Stimulated activated naive CD8-positive, alpha-beta T cell treated with anti-CD3 and anti-CD28 coated beads, Interleukin-15, amount 100 ng/mL, for 72 hours (primary cell): Measurements from ENCODE around the gene PGA5.
"Not testable (repeated sequence)": the region's sequence is repeated elsewhere in the genome, so short reads cannot be mapped to it uniquely, and the experiment has no call there.

Source experiments
- ATAC-seq: fragments of 150-1000 bp; cut with Tn5 transposase; 2 replicates; pipeline ENCODE4 v1.10.0; 2021; ENCODE audit warnings: mild to moderate bottlenecking, moderate library complexity
- DNase-seq, 2 donors: peaks; one replicate each; pipeline ENCODE4 v3.0.0; 2021 to 2022
- H3K27ac Mint-ChIP-seq, 2 donors: one replicate each; pipeline ENCODE4 v1.8.0; 2022; ENCODE audit warnings: mild to moderate bottlenecking in 2 of 2, mixed read lengths in 2 of 2, moderate library complexity in 2 of 2
- H3K27me3 Mint-ChIP-seq: one replicate; pipeline ENCODE4 v1.8.0; 2022; ENCODE audit warnings: mixed read lengths
- H3K4me1 Mint-ChIP-seq: one replicate; pipeline ENCODE4 v1.8.0; 2022; ENCODE audit warnings: mild to moderate bottlenecking, mixed read lengths
- H3K4me3 Mint-ChIP-seq, 2 donors: one replicate each; pipeline ENCODE4 v1.8.0; 2022; ENCODE audit warnings: mild to moderate bottlenecking in 2 of 2, mixed read lengths in 2 of 2, moderate library complexity in 1 of 2
- H3K9me3 Mint-ChIP-seq, 2 donors: one replicate each; pipeline ENCODE4 v1.8.0; 2022; ENCODE audit warnings: mixed read lengths in 2 of 2

PGA5 gene

DNA sequence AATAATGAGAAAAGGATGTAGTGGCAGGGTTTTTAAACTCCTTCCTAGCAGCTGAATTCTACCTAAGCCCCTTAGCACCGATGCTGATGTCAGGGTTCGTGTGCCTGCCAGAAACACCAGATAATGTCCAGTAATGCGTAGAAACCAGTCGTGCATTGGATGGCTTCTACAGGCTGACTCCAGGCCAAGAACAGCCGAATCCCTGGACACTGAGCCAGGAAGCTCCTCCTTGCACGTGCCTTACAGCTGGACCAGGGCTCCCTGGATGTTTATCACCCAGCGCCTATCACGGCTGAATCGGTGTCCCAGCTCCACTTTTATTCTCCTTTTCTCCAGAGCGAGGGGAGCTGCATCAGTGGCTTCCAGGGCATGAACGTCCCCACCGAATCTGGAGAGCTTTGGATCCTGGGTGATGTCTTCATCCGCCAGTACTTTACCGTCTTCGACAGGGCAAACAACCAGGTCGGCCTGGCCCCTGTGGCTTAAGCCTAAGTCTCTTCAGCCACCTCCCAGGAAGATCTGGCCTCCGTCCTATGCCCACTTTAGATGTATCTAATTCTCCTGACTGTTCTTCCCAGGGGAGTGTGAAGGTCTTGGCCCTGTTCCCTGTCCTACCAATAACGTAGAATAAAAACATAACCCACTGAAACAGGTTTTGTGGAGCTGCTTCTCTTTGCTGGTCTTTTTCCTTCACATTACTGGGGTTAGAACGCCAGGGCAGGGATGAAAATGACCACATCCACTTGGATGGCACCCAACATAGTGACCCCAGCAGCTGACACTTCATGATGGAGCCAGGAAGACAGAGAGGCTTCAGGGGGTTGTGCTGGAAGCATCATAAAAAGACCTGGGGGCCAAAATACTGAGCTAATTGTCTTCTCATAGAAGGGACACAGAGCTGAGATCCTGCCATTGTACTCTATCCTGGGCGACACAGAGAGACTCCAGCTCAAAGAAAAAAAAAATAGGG lies 10.1 kb downstream of the PGA5 start:
- H3K27ac Mint-ChIP-seq, H3K4me1 Mint-ChIP-seq, ATAC-seq, H3K27me3 Mint-ChIP-seq, H3K4me3 Mint-ChIP-seq, H3K9me3 Mint-ChIP-seq, DNase-seq: not testable (repeated sequence)

DNA sequence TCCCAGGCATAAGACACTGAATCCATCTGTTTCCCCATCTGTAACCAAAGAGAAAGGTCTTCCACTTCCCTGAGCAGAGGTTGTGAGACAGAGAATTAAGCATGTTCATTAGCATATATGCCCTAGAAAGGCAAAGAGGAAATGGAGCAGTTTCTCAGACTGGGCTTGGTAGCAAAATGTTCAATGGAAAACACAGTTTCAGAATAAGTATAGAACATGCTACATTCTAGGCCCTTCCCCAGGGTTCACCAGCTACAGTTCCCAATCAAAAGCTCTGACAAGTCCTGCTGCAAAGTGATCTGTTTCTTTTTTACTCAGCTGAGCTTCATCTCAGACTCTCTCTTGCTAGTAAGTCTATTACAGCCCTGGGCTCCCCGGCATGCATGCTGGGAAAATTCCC lies 11.4 kb downstream of the PGA5 start:
- H3K4me3 Mint-ChIP-seq, H3K9me3 Mint-ChIP-seq, H3K27ac Mint-ChIP-seq, H3K27me3 Mint-ChIP-seq, ATAC-seq, DNase-seq, H3K4me1 Mint-ChIP-seq: not testable (repeated sequence)

- Mint-ChIP-seq H3K4me1 (no peaks in the 10 kb centered on the region), H3K4me3 (no peak overlapping the region), H3K9me3 (no peaks in the 10 kb centered on the region), H3K27me3 (no peaks in the 10 kb centered on the region), H3K27ac (no peak overlapping the region)
- peak; percentile 65 for DNase-seq
- ATAC-seq = peak; percentile 89
Measured at GRCh38 chr11:61254403-61255025, 13.5 kb downstream of the PGA5 start.

GRCh38 chr11:61256710-61257482 lies 15.9 kb downstream of the PGA5 start:
- H3K27me3 Mint-ChIP-seq = no peaks in the 10 kb centered on the region
- no peaks in the 10 kb centered on the region for H3K9me3 Mint-ChIP-seq
- DNase-seq (no peak), ATAC-seq (no peak)
- H3K27ac Mint-ChIP-seq = no peak overlapping the region
- no peak overlapping the region for H3K4me3 Mint-ChIP-seq
- no peaks in the 10 kb centered on the region for H3K4me1 Mint-ChIP-seq

DNA sequence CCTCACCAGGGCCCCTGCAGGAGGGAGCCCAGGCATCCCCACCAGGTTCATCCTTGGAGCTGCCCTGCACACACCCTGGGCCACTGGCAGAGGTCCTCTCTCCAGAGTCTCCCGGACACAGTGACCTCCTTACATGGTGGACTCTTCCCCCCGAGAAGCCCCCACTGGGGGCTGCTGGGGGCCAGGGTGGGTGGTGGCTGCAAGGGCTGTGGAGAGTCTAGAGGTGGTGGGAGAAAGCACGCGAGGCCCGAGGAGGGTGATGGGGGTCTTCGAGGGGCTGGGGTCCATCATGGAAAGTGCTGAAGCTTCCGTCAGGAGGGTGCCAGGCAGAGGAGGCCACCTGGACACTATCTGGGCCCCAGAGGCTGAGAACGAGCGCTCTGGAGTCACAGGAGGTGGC lies 17.6 kb downstream of the PGA5 start:
- Mint-ChIP-seq H3K27ac (no peak overlapping the region), H3K9me3 (no peaks in the 10 kb centered on the region)

GRCh38 chr11:61259363-61259762 lies 18.4 kb downstream of the PGA5 start:
- Mint-ChIP-seq H3K9me3 (no peaks in the 10 kb centered on the region), H3K27me3 (no peaks in the 10 kb centered on the region), H3K27ac (no peak overlapping the region), H3K4me1 (no peaks in the 10 kb centered on the region), H3K4me3 (no peak overlapping the region)
- ATAC-seq (no peak), DNase-seq (no peak)

More for the DNA sequence above, 17.6 kb downstream of the PGA5 start:
- Mint-ChIP-seq H3K27me3 (no peaks in the 10 kb centered on the region), H3K4me1 (no peaks in the 10 kb centered on the region), H3K4me3 (no peak overlapping the region)
- DNase-seq (no peak), ATAC-seq (no peak)

DNA sequence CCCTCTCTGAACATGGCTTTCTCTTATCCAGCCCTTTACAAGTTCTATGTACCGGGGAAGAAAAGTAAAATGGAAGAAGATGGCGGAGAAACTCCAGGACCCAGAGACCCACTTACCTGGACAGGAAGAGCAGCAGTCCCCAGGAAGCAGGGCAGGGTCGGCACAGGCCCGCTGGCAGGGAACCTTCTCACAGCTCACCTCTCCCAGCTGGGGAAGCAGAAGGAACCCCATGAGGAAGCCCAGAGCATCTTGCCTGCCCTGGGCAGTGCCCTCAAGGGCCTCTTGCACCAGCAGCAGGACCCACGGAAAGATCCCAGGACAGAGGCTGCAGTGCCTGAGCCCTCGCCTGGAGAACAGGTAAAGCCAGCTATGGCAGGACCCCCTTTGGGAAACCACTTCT lies 23.4 kb downstream of the PGA5 start:
- H3K4me1 Mint-ChIP-seq = no peaks in the 10 kb centered on the region
- ATAC-seq = no peak
- no peaks in the 10 kb centered on the region for H3K27me3 Mint-ChIP-seq
- no peak overlapping the region for H3K27ac Mint-ChIP-seq
- H3K9me3 Mint-ChIP-seq = no peaks in the 10 kb centered on the region
- DNase-seq = no peak
- H3K4me3 Mint-ChIP-seq = no peak overlapping the region

DNA sequence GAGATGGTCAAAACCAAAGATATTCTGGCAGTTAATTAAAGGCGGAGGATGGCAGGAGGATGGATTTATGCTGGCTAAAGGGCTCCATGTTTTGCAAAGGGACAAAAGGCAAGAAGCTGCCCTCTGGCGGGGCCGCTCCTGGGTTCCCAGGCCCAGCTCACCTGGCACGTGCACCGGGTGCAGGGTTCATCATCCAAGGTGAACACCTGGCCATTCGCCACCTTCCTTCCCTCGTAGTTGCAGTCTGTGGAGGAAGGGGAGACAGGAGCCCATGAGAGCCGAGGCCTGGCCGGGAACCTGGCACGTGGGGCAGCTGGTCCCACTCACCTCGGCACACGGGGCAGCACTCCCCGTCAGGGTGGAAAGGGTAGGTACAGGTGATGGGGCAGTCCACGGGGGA lies 23.8 kb downstream of the PGA5 start:
- Mint-ChIP-seq H3K4me3 (no peak overlapping the region), H3K27me3 (no peaks in the 10 kb centered on the region), H3K9me3 (no peaks in the 10 kb centered on the region), H3K27ac (peak overlapping the region in 1 of 2 donors; percentile 29), H3K4me1 (no peaks in the 10 kb centered on the region)
- no peak for DNase-seq
- no peak for ATAC-seq

GRCh38 chr11:61265357-61265756 lies 24.4 kb downstream of the PGA5 start:
- DNase-seq = no peak
- Mint-ChIP-seq H3K9me3 (no peaks in the 10 kb centered on the region), H3K4me1 (no peaks in the 10 kb centered on the region), H3K27ac (no peak overlapping the region), H3K27me3 (no peaks in the 10 kb centered on the region), H3K4me3 (no peak overlapping the region)
- no peak for ATAC-seq

DNA sequence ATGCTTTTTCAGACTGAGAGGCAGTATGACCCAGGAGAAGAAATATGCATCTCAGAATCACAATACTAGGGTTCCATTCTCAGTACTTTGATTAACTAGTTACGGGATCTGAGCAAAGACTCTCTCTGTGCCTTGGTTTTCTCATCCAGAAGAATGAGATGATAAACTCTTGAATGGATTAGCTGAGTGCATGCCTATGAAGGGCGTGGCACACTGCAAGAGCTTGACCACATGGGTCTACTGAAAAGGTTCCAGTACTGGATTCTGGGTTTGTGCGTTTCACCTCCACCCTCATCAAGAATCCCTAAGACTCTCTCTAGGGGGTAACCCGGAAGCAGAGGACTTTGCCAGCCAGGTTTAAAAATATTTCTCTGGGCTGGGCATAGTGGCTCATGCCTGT lies 25.6 kb downstream of the PGA5 start:
- Mint-ChIP-seq H3K27ac (no peak overlapping the region), H3K4me1 (no peaks in the 10 kb centered on the region), H3K9me3 (no peaks in the 10 kb centered on the region), H3K4me3 (no peak overlapping the region), H3K27me3 (no peaks in the 10 kb centered on the region)
- no peak for ATAC-seq
- no peak for DNase-seq

DNA sequence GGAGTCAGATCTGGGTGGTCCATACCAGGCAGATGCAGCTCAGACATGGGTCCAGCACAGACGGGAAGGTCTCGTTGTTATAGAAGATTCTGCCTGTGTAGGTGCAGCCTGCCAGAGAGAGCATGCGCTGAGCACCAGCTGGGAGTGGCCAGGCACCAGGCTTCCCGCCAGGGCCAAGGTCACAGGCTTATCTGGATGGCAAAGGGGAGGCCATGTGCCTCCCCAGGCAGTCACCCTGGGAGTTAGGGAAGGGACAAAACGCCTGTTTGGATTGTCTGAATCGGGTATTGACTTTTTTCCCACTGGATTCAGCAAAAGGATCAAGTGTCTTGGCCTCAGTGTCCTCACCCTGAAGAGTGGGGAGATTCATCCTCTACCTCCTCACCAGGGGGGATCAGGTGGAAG lies 26.5 kb downstream of the PGA5 start:
- DNase-seq (no peak), ATAC-seq (no peak)
- Mint-ChIP-seq H3K4me1 (no peaks in the 10 kb centered on the region), H3K4me3 (no peak overlapping the region), H3K9me3 (no peaks in the 10 kb centered on the region), H3K27me3 (no peaks in the 10 kb centered on the region), H3K27ac (no peak overlapping the region)

DNA sequence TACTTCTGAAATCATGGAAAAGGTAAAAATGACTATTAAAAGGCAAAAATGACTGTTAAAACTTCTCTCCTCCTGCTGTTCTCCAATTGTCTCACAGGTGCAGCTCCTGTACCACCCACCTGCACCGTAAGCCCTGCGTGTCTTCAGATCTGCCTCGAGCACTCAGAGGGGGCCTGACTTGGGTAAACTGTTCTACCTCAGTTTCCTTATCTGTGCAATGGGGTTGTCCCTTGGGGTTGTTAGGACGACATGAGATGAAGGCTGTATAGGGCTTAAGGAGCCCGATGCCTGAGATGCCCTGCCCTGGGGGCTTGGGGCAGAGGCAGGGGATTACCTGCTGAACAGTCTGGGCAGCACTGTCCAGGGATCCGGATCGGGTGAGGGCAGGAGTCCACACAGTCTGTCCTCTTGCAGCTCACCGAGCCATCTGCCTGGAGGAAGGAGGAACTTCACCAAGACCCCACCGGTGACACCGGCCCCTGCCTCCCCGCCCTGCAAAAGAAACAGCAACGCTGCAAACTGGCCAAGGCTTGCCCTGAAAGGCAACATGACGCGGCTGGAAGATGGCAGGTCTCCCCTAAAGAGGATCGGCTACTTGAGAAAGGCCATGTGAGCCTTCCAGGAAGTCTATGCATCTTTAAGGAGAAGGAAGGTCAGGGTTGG lies 27.7 kb downstream of the PGA5 start:
- Mint-ChIP-seq H3K27ac (no peak overlapping the region), H3K4me1 (no peaks in the 10 kb centered on the region), H3K27me3 (no peaks in the 10 kb centered on the region), H3K4me3 (no peak overlapping the region), H3K9me3 (no peaks in the 10 kb centered on the region)
- DNase-seq (no peak), ATAC-seq (no peak)

- H3K4me3 Mint-ChIP-seq = no peak overlapping the region
- H3K27ac Mint-ChIP-seq = peak overlapping the region in 1 of 2 donors; percentile 38
- DNase-seq (no peak), ATAC-seq (peak; percentile 80)
- H3K27me3 Mint-ChIP-seq = no peaks in the 10 kb centered on the region
- H3K9me3 Mint-ChIP-seq = no peaks in the 10 kb centered on the region
- no peaks in the 10 kb centered on the region for H3K4me1 Mint-ChIP-seq
Measured at GRCh38 chr11:61270354-61271076, 29.5 kb downstream of the PGA5 start.

DNA sequence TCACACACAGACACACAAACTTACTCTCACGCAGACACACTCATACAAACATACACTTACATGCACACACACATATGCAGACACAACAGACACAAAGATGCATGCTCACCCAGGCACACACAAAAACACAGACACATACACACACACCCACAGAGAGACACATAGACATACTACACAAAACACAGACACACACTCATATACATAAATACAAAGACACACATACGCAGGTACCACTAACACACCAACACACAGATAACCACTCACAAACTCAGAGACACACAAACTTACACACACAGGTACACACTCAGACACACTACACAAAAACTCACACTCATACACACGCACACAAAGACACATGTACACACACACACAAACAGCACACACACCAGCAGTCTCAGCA lies 31.8 kb downstream of the PGA5 start:
- DNase-seq = no peak
- H3K9me3 Mint-ChIP-seq = no peaks in the 10 kb centered on the region
- H3K4me1 Mint-ChIP-seq = no peaks in the 10 kb centered on the region
- no peak overlapping the region for H3K27ac Mint-ChIP-seq
- H3K27me3 Mint-ChIP-seq = no peaks in the 10 kb centered on the region
- no peak overlapping the region for H3K4me3 Mint-ChIP-seq
- no peak for ATAC-seq
